CD4-positive, alpha-beta T cell treated with Interleukin-6 for 4 hours (primary cell): ENCODE results near the gene ROM1.
"Not testable (repeated sequence)": the region's sequence is repeated elsewhere in the genome, so short reads cannot be mapped to it uniquely, and the experiment has no call there.

Experiments used
- DNase-seq: peaks from one replicate; pipeline ENCODE4 v3.0.0-alpha.2; 2020; ENCODE audit warnings: mixed read lengths

The ROM1 gene

DNA sequence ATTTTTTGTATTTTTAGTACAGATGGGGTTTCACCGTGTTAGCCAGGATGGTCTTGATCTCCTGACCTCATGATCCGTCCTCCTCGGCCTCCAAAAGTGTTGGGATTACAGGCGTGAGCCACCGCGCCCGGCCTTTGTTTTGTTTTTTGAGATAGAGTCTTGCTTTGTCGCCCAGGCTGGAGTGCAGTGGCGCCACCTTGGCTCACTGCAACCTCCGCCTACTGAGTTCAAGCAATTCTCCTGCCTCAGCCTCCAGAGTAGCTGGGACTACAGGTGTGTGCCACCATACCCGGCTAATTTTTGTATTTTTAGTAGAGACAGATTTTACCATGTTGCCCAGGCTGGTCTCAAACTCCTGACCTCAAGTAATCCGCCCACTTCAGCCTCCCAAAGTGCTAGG lies 37.2 kb downstream of the ROM1 start:
- DNase-seq, result not testable (repeated sequence)

GRCh38 chr11:62652161-62653006 lies 39.3 kb downstream of the ROM1 start:
- peak; percentile 57 for DNase-seq

DNA sequence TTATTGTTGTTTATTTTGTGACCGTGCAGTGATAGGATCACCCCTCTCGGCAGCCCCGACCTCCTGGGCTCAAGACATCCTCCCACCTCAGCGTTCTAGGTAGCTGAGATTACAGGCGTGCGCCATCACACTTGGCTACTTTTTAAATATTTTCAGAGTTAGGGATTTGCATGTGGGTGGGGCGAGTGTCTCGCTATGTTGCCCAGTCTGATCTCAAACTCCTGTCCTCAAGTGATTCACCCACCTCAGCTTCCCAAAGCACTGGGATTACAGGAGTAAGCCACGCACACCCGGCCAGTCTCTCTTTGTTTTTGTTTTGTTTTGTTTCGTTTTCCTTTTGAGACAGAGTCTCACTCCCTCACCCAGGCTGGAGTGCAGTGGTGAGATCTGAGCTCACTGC lies 41.2 kb downstream of the ROM1 start:
- DNase-seq, result no peak

- DNase-seq, result no peak
Observed at GRCh38 chr11:62656796-62657429, 43.9 kb downstream of the ROM1 start.

GRCh38 chr11:62664405-62665074 lies 51.5 kb downstream of the ROM1 start:
- DNase-seq, result peak; percentile 60
